ENCODE measurements around the gene QSOX1.
A peak's percentile ranks its signal among the peaks of the same experiment; 100 is the strongest.

QSOX1 gene

DNA sequence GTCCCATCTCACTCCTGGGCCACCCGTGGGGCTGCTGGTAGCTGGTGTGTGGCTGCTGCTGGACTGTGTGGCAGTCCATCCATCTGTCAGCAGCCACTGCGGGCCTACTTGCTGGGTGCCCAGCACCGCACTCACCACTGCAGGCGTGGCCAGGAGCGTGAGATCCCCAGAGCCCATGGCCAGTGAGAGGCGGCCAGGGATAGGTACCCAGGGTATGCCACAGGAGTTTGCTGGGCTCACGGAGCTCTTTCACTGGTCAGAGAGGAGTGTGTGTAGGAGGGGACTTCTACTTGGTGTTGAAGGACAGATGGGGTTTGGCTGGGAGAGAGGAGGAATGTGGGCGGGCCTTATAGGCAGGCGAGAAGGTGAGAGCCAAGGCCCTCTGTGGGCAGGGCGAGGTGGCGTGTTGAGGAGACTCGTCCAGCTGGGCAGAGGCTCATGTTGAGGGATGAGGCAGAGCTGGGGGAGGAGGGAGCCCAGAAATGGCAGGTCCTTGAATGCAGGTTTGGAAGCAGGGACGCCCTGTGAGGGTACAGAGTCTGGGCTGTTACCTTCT lies 15.0 kb downstream of the QSOX1 start:
- DNase-seq (ENCODE audit: low spot score), result no peak

DNA sequence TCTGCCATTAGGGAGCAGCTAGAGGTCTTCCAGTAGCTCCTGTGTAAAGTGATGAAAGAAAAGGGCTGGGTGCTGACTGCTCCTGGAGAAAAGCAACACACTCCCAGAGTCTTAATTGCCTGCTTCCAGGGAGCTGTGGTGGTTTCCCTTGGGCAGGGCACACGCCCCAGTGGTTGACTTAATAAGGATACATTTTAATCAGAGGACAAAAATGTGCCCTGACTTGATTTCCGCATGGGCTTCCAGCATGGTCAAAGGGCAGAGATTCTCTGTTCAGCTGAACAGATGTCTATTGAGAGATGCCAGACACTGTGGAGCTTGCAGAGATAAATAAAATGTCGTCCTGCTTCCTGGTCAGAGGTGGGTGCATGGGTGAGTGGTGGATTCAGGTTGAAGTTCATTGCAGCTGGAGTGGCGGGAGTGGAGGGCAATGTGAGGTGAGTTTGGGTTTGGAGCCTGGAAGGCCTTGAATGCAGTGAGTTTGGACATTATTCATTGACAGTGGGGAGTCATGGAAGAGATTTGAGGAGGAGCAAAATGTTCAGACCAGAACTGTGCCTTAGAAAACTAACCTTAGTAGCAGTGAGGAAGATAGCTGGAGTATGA lies 16.0 kb downstream of the QSOX1 start:
- DNase-seq (ENCODE audit: low spot score), result no peak

DNA sequence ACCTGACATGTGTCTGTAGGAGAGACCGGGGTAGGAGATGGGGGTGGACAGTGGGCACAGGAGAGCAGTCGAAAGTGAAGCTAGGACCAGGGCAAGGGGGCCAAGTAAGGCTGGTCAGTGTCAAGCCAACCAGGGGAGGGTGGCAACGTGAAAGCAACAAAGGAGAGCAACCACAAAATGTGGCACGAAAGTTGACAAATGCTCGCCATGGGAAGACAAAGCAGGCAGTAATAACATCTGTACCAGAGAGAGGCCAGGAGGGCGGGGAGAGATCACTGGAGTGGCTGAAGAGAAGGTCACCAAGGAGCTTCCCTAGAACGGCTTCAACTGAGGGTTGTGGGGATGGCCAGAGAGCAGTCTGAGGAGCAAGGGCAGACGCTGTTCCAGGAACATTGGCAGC lies 17.0 kb downstream of the QSOX1 start:
- no peak for DNase-seq (ENCODE audit: low spot score)

DNA sequence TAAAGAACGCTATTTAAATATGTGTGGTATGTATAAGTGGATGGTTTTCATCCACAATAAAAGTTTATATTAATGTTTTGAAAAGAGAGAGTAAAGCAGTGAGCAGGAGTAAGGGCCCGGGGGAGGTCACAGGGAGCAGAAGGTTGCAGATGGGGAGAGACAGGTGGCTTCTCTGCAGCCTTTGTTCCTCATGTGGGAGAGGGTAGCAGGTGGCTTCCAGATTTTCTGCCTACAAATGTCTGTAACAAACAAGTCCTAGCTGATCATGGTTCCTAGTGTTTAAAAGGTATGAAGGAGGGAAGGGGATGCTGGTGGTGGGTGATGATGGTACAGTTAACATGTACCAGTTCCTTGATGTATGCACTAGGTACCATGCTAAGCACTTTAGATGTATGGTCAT lies 18.8 kb downstream of the QSOX1 start:
- no peak for DNase-seq (ENCODE audit: low spot score)

DNA sequence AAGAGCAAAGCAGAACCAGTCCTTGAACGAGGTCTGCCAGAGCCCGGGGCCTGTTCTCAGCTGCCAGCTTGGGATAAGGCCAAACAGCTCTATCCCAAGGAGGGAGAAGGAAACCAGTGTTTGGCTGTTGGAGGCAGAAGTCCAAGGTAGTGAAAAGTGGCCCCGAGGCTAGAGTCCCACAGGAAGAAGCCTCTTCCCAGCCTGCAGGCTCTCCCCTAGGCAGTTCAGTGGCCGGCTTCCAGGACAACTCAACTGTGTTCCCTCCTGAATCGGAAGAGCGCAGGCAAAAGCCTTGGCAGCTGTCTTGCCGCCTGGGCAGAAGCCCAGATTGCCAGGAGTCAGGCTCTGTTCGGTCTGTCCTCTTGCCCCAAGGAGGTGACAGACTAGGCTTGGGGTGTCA lies 19.3 kb downstream of the QSOX1 start:
- no peak for DNase-seq (ENCODE audit: low spot score)

- DNase-seq (ENCODE audit: low spot score), result no peak
Measured at GRCh38 chr1:180175291-180175690, 20.6 kb downstream of the QSOX1 start.

DNA sequence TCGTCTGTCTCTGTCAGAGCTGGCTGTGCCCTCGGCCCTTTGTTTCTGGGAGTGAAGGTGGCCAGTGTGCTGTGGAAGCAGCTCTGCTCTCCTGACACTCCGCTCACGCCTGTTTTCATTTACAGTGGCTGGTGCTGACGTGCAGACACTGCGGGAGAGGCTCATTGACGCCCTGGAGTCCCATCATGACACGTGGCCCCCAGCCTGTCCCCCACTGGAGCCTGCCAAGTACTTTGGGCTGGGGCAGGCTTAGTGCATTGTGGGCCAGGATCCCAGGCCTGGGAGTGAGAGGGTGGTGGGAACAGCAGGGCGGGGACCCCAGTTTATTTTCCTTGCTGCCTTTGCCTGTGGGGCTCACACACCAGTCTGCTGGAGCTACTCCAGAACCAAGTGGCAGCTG lies 21.1 kb downstream of the QSOX1 start:
- no peak for DNase-seq (ENCODE audit: low spot score)

GRCh38 chr1:180176965-180177364 lies 22.3 kb downstream of the QSOX1 start:
- no peak for DNase-seq (ENCODE audit: low spot score)

- DNase-seq (ENCODE audit: low spot score), result no peak
Measured at GRCh38 chr1:180177931-180178330, 23.3 kb downstream of the QSOX1 start.

DNA sequence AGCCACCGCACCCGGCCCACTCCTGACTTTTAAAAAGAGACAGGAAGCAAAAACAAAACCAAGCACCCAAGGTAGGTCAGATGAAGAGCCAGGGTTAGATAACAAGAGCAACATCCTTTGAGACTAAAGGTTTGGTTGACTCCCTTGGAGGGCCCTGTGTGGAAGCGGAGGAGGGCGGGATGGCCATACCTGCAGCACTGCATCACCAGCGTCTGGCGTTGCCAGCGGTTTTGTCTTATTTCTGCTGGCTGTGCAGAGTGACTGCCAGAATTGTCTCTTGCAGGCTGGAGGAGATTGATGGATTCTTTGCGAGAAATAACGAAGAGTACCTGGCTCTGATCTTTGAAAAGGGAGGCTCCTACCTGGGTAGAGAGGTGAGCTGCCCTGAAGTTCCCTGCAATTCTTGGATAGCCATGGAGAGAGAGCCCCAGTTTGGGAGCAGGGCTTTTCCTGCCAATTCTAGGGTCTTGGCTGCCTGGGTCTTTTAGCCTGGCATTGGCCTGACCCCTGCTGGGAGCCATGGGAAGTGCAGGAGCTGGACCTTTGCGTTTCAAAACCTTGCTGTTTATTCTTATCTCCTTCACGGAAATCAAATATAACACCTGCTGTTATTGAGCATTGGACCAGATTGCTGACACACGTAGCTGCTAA lies 24.0 kb downstream of the QSOX1 start:
- peak; percentile 83 for DNase-seq (ENCODE audit: low spot score)

- no peak for DNase-seq (ENCODE audit: low spot score)
Measured at GRCh38 chr1:180179162-180179957, 24.7 kb downstream of the QSOX1 start.

DNA sequence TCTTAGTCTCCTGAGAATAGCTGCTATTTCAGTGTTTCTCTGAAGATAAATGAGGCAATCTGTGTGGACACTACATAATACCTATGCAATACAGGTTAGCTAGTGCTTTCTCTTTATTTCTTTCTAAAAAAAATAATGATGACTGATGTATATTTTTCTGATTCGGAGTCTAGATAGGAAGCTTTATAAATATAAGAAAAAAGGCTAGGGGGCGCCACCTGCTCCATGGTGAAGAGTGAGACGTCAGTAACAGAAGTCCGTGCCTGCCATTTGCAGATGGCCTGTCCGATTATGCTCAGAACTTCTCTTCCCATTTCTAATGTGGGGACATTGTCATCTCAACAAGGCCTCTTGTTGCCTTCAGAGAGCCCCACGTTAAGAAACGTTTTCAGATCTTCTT lies 26.4 kb downstream of the QSOX1 start:
- DNase-seq (ENCODE audit: low spot score), result no peak

- DNase-seq (ENCODE audit: low spot score), result no peak
Measured at GRCh38 chr1:180181996-180182642, 27.4 kb downstream of the QSOX1 start.

DNA sequence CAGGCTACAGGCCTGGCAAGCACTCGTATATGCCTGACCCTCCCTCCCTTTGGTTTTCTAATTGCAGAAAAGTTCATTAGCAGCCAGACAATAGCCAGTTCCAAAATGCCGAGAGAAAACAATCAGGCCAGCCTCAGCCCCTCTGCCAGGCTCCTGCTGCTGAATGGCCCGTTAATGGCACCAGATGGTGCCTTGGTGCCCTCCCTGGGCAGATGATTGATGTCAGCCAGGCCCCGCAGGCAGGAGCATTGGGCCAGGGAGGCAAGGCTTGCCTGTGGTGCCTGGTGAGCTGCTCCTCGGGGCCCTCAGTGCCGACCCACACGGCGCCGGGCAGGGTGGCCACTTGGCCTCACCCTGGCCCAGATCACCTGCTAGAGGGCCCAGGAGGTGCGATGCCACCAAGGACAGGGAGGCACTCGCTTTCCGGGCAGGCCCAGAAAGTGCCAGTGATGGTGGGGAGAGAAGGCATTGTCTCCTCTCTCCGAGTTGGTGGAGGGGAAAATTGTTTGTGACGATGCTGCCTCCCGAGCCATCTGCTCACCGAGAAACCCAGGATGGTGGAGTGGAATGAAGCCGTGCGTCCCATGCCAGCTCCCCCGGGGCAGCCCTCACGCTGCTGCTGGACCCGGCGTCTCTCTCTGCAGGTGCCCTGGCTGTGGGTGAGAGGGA lies 28.1 kb downstream of the QSOX1 start:
- DNase-seq (ENCODE audit: low spot score), result no peak

DNA sequence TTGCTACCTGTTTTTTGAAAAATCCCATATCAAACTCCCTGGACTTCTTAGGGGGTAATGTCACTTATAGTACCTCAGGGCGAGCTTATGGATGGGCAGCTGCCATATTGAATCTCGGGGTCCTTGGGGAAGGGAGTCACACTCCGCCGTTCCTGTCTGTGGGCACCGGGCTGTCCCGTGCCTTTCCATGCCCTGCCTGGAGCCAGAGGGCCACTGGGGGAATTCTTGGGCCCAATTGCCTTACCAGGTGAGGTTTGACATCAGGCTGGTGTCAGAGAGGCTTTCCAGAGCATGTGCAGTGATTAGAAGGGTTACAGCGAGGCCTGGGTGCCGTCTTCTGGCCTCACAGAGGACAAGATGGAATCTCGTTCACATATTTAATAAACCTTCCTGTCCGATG lies 28.8 kb downstream of the QSOX1 start:
- DNase-seq (ENCODE audit: low spot score), result no peak

- no peak for DNase-seq (ENCODE audit: low spot score)
Measured at GRCh38 chr1:180184041-180184440, 29.4 kb downstream of the QSOX1 start.

DNA sequence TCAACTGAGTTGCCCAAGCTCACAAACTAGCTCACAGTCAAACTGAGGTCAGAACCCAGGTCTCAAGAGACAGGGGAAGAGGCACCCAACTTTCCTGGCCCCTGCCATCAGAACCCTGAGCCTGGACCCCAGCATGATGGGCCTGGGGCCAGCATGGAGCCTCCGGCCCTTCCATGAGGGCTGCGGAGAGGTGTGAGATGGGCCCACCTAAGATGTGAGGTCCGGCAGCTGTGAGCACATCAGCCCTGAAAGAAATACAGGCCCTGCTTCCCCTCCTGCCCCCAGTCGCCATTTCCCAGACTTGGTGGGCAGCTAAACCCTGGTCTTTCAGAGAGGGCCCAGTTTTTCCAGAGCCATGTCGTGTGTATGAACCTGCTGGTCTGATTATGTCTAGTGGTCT lies 30.6 kb downstream of the QSOX1 start:
- no peak for DNase-seq (ENCODE audit: low spot score)

DNA sequence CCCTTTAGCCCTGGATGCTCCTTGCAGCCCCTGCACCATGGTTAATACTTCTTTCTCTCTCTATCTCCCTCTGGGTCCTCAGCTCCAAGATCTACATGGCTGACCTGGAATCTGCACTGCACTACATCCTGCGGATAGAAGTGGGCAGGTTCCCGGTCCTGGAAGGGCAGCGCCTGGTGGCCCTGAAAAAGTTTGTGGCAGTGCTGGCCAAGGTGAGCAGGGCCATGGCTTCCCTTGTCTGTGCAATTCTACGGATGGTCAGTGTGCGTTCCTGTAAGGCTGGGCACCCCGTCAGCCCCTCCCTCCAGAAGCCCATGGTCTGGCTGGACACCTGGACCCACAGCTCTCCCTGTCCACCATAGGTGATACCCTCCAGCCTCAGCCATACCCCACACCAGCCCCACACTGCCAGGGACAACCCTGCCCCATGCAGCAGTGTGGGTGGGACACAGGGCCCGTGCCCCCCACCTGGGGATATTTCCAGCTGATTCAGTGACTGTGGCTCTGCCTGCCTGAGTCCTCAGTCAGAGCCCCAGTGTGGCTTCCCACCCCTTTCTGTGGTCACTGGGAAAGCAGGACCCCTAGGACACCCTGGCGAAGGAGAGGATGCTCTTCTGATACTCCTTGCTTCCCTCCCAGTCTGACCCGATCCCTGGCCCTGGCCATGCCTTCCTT lies 31.4 kb downstream of the QSOX1 start:
- DNase-seq (ENCODE audit: low spot score), result no peak

DNA sequence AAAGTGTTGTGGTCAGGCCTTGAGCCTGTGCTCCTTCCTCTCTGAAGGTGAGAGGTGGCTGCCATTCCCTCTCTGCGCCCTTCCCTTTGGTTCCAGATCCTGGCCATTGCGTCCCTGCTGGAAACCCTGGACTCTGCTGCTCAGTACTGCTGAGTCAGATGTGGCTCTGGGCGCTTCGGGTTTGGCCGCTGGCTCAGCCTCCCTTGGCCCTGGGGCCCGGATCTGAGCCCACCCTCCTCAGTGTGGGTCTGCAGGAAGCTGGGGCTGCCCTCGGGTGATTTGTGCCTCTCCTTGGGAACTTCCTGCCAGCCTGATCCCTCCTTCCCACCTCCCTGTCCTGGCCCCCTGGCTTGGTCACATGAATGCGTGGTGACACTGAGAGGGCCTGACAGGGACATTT lies 32.2 kb downstream of the QSOX1 start:
- DNase-seq (ENCODE audit: low spot score), result no peak

DNA sequence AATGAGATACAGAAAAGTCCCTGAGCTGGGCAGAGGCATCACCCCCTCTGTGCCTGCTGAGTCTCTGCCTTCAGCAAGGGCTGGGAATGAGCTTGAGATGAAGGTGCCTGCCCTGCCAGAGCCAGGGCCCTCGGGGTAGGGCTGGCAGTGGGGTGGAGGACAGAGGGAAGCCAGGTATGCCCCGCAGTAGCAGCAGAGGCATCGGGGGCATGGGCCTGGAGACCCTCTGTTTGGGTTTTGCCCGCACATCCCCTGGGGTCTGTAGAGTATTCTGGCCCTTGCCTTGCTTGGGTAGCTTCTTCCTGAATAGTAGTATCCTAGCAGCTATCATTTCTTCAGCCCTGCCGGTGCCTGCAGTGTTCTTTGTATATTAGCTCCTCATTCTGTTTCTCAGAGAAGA lies 33.0 kb downstream of the QSOX1 start:
- no peak for DNase-seq (ENCODE audit: low spot score)

DNA sequence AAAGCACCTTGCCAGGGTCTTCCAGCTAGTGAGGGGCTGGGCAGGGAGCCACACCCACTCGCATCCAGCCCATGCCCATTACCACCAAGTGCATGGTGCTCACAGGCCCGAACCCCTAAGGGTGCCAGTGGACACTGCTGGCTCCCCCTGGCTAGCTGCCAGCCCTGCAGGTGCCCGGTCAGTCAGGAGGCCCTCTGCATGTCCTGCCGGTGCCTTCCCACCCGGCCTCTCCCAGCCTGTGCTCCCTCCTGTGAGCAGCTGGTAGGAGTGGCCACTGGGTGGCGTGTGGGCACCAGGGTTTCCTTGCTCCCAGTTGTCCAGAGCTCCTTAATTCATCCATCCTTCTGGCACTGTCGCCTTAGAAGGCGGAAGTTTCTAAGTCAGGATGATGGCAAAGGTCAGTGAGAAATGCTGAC lies 33.4 kb downstream of the QSOX1 start:
- DNase-seq (ENCODE audit: low spot score), result peak; percentile 82

All from hepatic stellate cell (primary cell).